ENCODE data around the gene CYTH4.

Gene CYTH4

GRCh38 chr22:37291559-37292298 lies 9.4 kb downstream of the CYTH4 start:
- DNase-seq, result no peak

GRCh38 chr22:37292641-37293040 lies 10.3 kb downstream of the CYTH4 start:
- no peak for DNase-seq

DNA sequence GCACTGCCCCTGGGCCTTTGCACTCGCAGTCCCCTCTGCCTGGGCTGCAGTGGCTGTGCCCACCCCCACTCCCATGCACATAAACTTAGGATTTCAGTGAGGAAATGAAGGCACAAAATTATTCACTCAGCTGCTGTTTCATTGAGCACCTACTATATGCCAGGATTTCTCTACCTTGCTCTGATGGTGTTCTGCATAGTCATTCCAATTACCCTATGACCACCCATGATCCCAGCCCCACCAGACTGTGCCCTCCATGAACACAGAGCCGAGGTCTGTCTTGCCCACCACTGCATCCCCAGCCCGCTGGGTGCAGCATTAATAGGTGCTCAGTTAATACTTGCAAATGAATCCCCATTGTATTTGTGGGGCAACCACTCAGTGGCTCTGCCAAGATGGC lies 10.9 kb downstream of the CYTH4 start:
- no peak for DNase-seq

DNA sequence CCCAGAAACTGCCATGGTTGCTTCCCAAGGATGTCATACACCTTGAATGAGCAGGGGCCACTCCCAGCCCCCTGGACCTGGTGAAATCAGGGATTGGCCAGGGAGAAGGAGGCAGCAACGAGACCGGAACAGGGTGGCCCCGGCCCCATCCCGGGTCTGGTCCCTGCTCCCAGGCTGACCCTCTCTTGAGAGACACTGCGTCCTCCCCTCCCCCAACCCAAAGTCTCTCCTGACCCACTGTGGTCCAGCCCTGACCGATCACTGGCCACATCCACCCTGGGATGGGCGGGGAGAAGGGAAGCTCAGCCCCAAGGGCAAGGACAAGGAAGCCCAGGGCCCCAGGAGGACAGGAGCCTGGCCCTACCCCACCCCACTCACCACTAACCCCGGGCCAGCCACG lies 12.4 kb downstream of the CYTH4 start:
- DNase-seq, result no peak

DNA sequence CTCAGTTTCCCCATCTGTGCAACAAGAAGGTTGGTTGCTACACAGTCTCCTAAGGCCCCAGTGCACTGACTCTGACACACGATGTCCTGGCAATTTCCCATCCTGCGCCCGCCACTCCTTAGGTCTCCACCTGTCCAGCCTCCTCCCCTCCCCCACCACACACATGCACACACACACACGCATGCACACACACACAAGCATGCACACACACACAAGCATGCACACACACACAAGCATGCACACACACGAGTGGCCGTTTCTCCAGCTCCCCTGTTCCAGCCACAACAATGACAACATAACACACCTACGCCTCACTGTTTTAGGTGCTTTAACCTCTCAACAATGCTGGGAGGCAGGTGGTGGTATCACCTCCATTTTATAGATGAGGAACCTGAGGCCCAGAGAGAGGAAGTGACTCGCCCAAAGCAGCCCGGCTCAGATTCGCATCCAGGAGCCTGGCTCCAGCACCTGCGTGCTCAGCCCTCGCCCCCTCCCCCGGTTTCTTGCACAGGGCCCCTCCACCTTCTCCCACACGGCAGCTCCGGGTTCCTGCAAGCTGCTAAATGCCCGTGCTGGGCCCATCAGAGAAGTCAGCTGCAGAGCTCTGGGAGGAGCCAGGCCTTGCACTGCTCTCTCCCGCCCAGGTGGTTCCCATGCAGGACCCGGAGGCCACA lies 13.0 kb downstream of the CYTH4 start:
- DNase-seq, result no peak

DNA sequence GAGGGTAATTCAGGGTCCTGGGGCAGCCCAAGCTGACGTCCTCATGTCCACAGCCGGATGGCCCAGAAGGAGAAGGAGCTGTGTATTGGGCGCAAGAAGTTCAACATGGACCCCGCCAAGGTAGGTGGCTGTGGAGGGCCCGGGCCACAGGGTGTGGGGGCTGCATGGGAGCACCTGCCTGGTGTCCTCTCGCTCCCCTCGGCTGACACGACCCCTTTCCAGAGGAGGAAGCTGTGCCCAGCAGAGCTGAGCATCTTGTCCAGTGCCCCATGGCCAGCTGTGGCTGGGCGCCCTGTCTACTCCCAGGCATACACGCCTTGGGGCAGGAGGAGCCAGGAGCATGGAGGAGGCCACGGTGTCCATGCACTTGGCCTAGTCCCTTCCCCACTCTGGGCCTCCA lies 13.6 kb downstream of the CYTH4 start:
- DNase-seq, result no peak

DNA sequence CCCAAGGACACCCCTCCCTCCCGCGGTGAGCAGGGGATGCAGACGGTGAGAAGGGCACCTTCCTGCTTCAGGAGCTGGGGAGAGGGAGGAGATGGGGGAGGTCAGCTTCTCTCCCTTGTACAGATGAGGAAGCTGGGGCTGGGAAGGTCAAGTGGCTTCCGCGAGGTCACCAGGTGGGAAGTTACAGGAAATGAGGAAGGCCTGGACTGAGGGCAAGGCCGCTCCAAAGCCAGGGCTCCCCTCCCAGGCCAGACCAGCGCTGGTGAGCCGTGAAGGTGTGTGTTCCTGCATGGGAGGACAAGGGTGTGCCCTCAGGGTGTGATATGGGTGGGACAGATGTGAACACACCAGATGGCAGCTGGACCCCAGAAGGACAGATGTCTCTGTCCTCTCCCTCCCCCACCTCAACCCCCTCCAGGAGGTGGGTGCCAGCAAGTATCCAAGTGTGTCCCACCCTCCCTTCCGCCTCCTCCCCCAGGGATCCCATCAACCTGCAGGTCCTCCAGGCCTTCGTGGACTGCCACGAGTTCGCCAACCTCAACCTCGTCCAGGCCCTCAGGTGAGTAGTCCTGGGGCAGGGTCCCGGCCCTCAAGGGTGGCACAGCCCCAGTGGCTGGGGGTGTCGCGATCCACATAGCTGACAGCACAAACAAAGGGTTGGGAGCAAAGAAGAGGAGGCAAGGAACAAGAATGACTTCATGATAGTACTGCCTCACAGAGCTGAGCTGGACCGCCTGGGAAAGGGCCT lies 16.6 kb downstream of the CYTH4 start:
- no peak for DNase-seq

DNA sequence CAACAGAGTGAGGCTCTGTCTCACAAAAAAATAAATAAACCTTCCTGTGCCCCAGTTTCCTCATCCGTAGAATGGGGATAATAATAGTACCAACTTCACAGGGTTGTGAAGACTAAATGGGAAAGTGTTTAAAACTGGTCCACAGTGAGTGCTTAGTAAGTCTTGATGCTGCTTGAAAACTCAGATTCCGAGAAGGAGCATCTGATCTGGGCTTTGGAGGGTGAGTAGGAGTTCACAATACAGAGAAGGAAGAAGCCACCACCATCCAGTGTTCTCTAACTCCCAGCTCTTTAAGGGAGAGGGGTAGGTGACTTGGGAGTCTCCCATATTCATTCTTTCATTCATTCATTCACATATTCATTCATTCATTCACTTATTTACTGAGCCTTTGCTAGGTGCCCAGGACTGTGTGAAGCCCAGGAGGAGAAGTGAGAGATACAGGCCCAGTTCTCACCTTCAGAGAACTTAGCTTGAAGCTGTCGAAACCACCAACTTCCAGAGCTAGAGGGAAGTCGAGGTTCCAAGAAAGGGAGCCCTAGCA lies 17.7 kb downstream of the CYTH4 start:
- no peak for DNase-seq

DNA sequence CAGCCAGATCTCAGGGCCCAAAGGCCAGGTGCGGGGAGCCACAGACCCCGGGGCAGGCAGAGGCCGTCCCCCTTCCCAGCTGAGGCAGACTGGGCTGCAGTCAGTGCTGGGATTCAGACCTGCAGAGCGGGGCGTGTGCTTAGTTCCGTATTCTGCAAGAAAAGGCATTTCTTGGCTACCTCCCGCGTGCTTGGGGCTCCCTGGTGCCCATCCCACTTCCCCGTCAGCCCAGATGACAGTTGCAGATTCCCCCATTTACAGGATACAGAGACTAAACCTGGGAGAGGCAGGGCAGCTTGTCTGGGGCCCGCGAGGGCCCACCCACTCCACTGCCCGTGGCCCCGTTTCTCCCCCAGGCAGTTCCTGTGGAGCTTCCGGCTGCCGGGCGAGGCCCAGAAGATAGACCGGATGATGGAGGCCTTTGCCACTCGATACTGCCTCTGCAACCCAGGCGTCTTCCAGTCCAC lies 18.3 kb downstream of the CYTH4 start:
- peak; percentile 51 to 52 for DNase-seq

- DNase-seq, result no peak
Measured at GRCh38 chr22:37301144-37301830, 19.0 kb downstream of the CYTH4 start.

DNA sequence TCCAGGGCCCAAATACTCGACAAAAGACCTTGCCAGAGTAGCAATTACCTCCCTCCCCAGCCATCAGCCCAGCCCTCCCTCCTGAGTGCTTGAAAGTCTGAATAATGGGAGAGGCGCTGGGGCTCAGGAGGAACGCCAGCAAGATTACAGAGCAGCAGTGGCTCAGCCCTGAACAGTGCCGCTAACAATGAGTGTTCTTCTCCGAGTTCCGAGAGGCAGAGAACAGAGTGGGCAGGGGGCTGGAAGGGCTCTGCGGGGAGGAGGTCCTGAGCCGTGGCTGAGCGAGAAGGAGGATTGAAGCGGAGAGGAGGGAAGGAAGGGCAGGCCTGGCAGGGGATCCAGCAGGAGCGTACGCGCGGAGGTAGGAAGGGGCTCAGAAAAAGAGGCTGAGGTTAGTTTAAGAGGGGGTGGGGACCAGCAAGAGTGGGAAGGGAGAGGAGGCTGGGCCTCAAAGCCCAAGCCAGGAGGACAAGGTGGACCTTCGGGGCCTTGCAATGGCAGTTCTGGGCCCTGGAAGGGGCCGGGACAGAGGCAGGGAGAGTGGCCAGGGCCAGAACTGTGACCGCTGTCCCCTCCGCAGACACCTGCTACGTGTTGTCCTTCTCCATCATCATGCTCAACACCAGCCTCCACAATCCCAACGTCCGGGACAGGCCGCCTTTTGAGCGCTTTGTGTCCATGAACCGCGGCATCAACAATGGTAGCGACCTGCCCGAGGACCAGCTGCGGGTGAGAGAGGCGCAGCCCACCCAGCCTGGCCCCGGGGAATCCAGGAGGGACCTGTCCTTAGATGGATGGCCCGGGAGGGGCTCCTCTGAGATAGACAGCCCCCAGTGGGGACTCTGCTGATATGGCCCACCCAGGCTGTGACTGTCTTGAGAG lies 20.6 kb downstream of the CYTH4 start:
- DNase-seq, result no peak

GRCh38 chr22:37303821-37304274 lies 21.5 kb downstream of the CYTH4 start:
- peak; percentile 78 to 84 for DNase-seq

- no peak for DNase-seq
Measured at GRCh38 chr22:37304595-37305343, 22.5 kb downstream of the CYTH4 start.

DNA sequence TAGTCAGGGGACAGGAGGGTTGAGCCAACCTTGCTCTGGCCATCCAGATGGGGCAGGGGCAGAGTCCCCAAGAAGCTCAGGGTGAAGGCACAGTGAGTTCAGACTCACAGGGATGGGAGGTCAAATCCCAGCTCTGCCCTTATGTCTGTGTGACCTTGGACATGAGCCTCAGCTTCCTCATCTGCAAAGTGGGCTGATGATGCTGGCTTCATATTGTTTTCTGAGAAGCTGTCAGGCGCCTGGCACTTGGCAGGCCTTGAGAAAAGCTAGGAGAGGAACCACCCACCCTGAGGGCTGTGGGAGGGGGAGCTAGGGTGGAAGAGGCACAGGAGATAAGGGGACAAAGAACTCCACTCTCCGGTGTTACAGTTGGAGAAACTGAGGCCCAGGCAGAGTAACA lies 23.6 kb downstream of the CYTH4 start:
- DNase-seq, result no peak

DNA sequence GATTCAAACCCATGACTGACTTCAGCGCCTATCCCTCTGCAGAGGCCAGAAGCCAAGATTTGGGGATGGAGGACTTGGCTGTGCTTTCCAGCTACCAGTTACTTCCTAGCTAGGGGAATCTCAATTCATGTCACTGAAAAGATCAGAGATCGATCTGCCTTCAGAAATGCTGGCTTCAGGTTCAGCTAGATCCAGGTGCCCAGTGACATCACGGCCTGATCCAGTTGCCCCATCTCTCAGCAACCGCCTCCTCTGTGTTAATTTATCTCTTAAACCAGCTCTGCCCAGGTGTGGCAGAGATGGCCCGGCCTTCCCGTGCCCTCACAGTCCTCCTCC lies 24.2 kb downstream of the CYTH4 start:
- no peak for DNase-seq

DNA sequence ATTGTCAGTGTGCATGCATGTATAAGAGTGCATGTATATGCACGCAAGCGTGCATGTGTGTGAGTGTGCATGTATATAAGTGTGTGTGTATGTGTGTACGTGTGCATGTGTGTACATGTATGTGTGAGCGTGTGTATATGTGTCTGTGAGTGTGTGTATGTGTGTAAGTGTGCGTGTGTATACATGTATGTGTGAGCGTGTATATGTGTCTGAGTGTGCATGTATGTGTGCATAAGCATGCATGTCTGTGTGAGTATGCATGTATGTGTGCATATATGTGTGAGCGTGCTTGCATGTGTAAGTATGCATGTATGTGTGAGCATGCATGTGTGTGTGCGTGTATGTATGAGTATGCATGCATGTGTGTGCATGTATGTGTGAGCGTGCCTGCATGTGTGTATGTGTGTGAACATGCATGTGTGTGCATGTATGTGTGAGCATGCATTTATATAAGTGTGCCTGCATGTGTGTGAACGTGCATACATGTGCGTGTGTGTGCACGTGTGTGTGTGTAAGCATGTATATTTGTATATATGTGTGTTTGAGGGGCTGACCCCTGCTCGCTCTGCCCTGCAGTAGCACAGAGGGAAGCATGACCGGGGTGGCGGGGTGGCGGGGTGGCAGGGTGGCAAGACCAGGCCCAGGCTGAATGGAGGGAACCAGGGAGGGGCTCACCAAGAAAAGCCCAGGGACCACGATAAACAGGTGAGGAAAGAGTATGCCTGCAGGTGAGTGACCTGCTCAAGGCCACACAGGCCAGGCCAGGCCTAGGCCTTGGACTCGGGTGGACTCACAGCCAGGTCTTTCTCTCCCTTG lies 26.3 kb downstream of the CYTH4 start:
- DNase-seq, result no peak

- peak; percentile 33 to 50 for DNase-seq
Measured at GRCh38 chr22:37309211-37310074, 27.1 kb downstream of the CYTH4 start.

DNA sequence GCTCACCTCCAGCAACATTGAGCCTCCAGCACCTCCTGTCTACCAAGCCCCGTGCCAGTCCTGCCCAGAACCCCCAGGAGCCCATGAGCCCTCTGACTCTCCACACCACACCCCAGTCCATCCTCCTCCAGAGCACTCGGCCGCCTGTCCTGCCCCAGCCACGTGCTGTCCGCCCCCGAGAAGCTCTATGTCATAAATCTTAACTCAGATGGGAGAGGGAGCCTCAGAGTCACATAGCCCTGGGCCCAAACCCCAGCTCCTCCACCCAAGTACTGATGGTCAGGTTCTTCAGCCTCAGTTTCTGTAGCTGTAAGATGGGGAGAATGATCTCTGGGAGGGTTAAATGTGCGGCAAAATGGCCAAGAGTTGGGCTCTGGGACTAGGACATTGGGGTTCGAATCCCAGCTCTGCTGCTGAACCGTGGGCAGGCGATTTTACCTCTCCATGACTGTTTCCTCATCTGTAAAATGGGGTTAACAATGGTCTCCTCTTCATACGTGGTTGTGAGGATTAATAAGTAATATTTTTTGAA lies 27.8 kb downstream of the CYTH4 start:
- no peak for DNase-seq

All from activated CD4-positive, alpha-beta T cell treated with anti-CD3 and anti-CD28 coated beads, Interleukin-2, amount 50 U/mL, for 48 hours (primary cell).